HUES6 (cell line): Measurements from ENCODE around the gene U2AF2.
A peak's percentile ranks its signal among the peaks of the same experiment; 100 is the strongest.

Experiments used
- H3K27ac ChIP-seq: 2 replicates; pipeline ENCODE4 v1.7.0; 2013; ENCODE audit warnings: low read depth, mild to moderate bottlenecking, low read length, inconsistent platforms
- H3K27me3 ChIP-seq: 2 replicates; pipeline ENCODE4 v1.6.1; 2013; ENCODE audit warnings: low read length; ENCODE audit not compliant: control insufficient read depth, insufficient read depth
- H3K36me3 ChIP-seq: 2 replicates; pipeline ENCODE4 v1.6.1; 2013; ENCODE audit warnings: low read length; ENCODE audit not compliant: control insufficient read depth, insufficient read depth
- H3K4me1 ChIP-seq: 2 replicates; pipeline ENCODE4 v1.6.1; 2013; ENCODE audit warnings: low read length; ENCODE audit not compliant: control insufficient read depth, insufficient read depth
- H3K4me3 ChIP-seq: 2 replicates; pipeline ENCODE4 v1.5.1; 2013; ENCODE audit warnings: low read depth, low read length
- H3K9ac ChIP-seq: one replicate; pipeline ENCODE4 v1.6.1; 2013; ENCODE audit warnings: mild to moderate bottlenecking, low read length
- H3K9me3 ChIP-seq: 2 replicates; pipeline ENCODE4 v1.6.1; 2013; ENCODE audit warnings: low read depth, low read length; ENCODE audit not compliant: control insufficient read depth, insufficient read depth

Gene U2AF2

GRCh38 chr19:55623130-55623529 lies 31.7 kb upstream of the U2AF2 start:
- no peak overlapping the region for H3K4me3 ChIP-seq
- H3K36me3 ChIP-seq = peaks cover 17% of the 10 kb centered on the region
- no peak overlapping the region for H3K27ac ChIP-seq
- no peak overlapping the region for H3K9ac ChIP-seq
- H3K27me3 ChIP-seq = no peaks in the 10 kb centered on the region
- H3K4me1 ChIP-seq = no peaks in the 10 kb centered on the region; the same call in 1 of the 2 replicates
- H3K9me3 ChIP-seq = no peaks in the 10 kb centered on the region

GRCh38 chr19:55623561-55623960 lies 31.3 kb upstream of the U2AF2 start:
- Histone ChIP-seq H3K4me3 (peak overlapping the region; percentile 53), H3K27ac (no peak overlapping the region), H3K27me3 (no peaks in the 10 kb centered on the region), H3K9ac (no peak overlapping the region), H3K36me3 (peaks cover 17% of the 10 kb centered on the region), H3K4me1 (no peaks in the 10 kb centered on the region; the same call in 1 of the 2 replicates), H3K9me3 (no peaks in the 10 kb centered on the region)

GRCh38 chr19:55624109-55625003 lies 30.5 kb upstream of the U2AF2 start, which contains the start of gene ZNF784:
ZNF784 (minus strand) TSS chr19:55624566; CDS start chr19:55624561, 5 bp downstream.
- no peaks in the 10 kb centered on the region; the same call in 1 of the 2 replicates for H3K4me1 ChIP-seq
- H3K36me3 ChIP-seq = peaks cover 17% of the 10 kb centered on the region
- no peaks in the 10 kb centered on the region for H3K27me3 ChIP-seq
- H3K27ac ChIP-seq = 0 out of 2 replicates have a peak within 1 kb of the TSS, but pooled peaks have one; percentile 48
- peak within 1 kb of the TSS; percentile 57 for H3K9ac ChIP-seq
- peak within 1 kb of the TSS; percentile 61 for H3K4me3 ChIP-seq
- H3K9me3 ChIP-seq = no peaks in the 10 kb centered on the region

GRCh38 chr19:55625004-55625326 lies 29.9 kb upstream of the U2AF2 start:
- Histone ChIP-seq H3K4me1 (no peaks in the 10 kb centered on the region; the same call in 1 of the 2 replicates), H3K27ac (no peak overlapping the region), H3K36me3 (peaks cover 17% of the 10 kb centered on the region), H3K9me3 (no peaks in the 10 kb centered on the region), H3K4me3 (peak overlapping the region; percentile 61), H3K27me3 (no peaks in the 10 kb centered on the region), H3K9ac (no peak overlapping the region)

- peaks cover 3% of the 10 kb centered on the region; the same call in 1 of the 2 replicates for H3K36me3 ChIP-seq
- no peak overlapping the region for H3K4me3 ChIP-seq
- H3K9ac ChIP-seq = no peak overlapping the region
- no peak overlapping the region for H3K27ac ChIP-seq
- H3K9me3 ChIP-seq = no peaks in the 10 kb centered on the region
- no peaks in the 10 kb centered on the region for H3K27me3 ChIP-seq
- no peaks in the 10 kb centered on the region; the same call in 1 of the 2 replicates for H3K4me1 ChIP-seq
Observed at GRCh38 chr19:55626350-55626749, 28.5 kb upstream of the U2AF2 start.

- no peak overlapping the region for H3K4me3 ChIP-seq
Observed at GRCh38 chr19:55632463-55632834, 22.4 kb upstream of the U2AF2 start.

GRCh38 chr19:55633861-55634260 lies 21.0 kb upstream of the U2AF2 start:
- Histone ChIP-seq H3K27ac (no peak overlapping the region), H3K9ac (no peak overlapping the region)

More at GRCh38 chr19:55632463-55632834, 22.4 kb upstream of the U2AF2 start:
- H3K9ac ChIP-seq = no peak overlapping the region
- H3K9me3 ChIP-seq = no peaks in the 10 kb centered on the region
- no peaks in the 10 kb centered on the region for H3K27me3 ChIP-seq
- no peak overlapping the region for H3K27ac ChIP-seq
- peaks cover 9% of the 10 kb centered on the region for H3K4me1 ChIP-seq
- no peaks in the 10 kb centered on the region for H3K36me3 ChIP-seq

GRCh38 chr19:55635334-55635717 lies 19.5 kb upstream of the U2AF2 start:
- H3K4me1 ChIP-seq = peaks cover 11% of the 10 kb centered on the region
- peak overlapping the region; percentile 54; the same call in 1 of the 2 replicates for H3K27ac ChIP-seq
- peak overlapping the region; percentile 93 for H3K9ac ChIP-seq
- H3K36me3 ChIP-seq = no peaks in the 10 kb centered on the region
- no peaks in the 10 kb centered on the region for H3K9me3 ChIP-seq
- H3K4me3 ChIP-seq = peak overlapping the region; percentile 95
- no peaks in the 10 kb centered on the region for H3K27me3 ChIP-seq

More at GRCh38 chr19:55633861-55634260, 21.0 kb upstream of the U2AF2 start:
- H3K27me3 ChIP-seq = no peaks in the 10 kb centered on the region
- H3K4me1 ChIP-seq = peaks cover 9% of the 10 kb centered on the region
- H3K9me3 ChIP-seq = no peaks in the 10 kb centered on the region
- no peak overlapping the region for H3K4me3 ChIP-seq
- H3K36me3 ChIP-seq = no peaks in the 10 kb centered on the region

- Histone ChIP-seq H3K27ac (no peak overlapping the region), H3K4me3 (peak overlapping the region; percentile 95), H3K9me3 (no peaks in the 10 kb centered on the region), H3K36me3 (no peaks in the 10 kb centered on the region), H3K4me1 (peaks cover 15% of the 10 kb centered on the region), H3K27me3 (no peaks in the 10 kb centered on the region), H3K9ac (peak overlapping the region; percentile 93)
Observed at GRCh38 chr19:55635856-55636440, 18.9 kb upstream of the U2AF2 start.

- Histone ChIP-seq H3K9me3 (no peaks in the 10 kb centered on the region), H3K4me3 (peak overlapping the region; percentile 12; the same call in 1 of the 2 replicates), H3K36me3 (no peaks in the 10 kb centered on the region), H3K9ac (no peak overlapping the region), H3K27ac (no peak overlapping the region), H3K4me1 (peaks cover 15% of the 10 kb centered on the region), H3K27me3 (no peaks in the 10 kb centered on the region)
Observed at GRCh38 chr19:55636723-55637122, 18.1 kb upstream of the U2AF2 start.

GRCh38 chr19:55637534-55637933 lies 17.3 kb upstream of the U2AF2 start:
- no peak overlapping the region for H3K9ac ChIP-seq
- H3K4me1 ChIP-seq = peaks cover 15% of the 10 kb centered on the region
- no peak overlapping the region for H3K27ac ChIP-seq

More at GRCh38 chr19:55637534-55637933, 17.3 kb upstream of the U2AF2 start:
- Histone ChIP-seq H3K27me3 (no peaks in the 10 kb centered on the region), H3K4me3 (no peak overlapping the region), H3K36me3 (no peaks in the 10 kb centered on the region), H3K9me3 (no peaks in the 10 kb centered on the region)
